Endodermal cell (in vitro differentiated cells): Measurements from ENCODE around the gene RANBP3L. TPM values are rescaled to one million over a fixed set of nuclear protein-coding genes. Genes with fewer than 3 reads are reported as not detected.

Experiments used
- DNase-seq: peaks from one replicate; pipeline ENCODE4 v3.0.0-alpha.2; 2017
- H3K27ac ChIP-seq: 2 replicates; pipeline ENCODE4 v1.5.1; 2013; ENCODE audit warnings: mild to moderate bottlenecking, low read depth, low read length, moderate library complexity
- H3K27me3 ChIP-seq: 2 replicates; pipeline ENCODE4 v1.6.1; 2013; ENCODE audit warnings: mild to moderate bottlenecking, low read length, moderate library complexity; ENCODE audit not compliant: insufficient read depth, control insufficient read depth, poor library complexity, severe bottlenecking
- H3K36me3 ChIP-seq: 2 replicates; pipeline ENCODE4 v1.7.0; 2013; ENCODE audit warnings: mild to moderate bottlenecking, low read length, moderate library complexity; ENCODE audit not compliant: control insufficient read depth, insufficient read depth
- H3K4me1 ChIP-seq: one replicate; pipeline ENCODE4 v1.7.0; 2013; ENCODE audit warnings: low read length; ENCODE audit not compliant: control insufficient read depth, insufficient read depth
- H3K4me3 ChIP-seq: 2 replicates; pipeline ENCODE4 v1.5.1; 2013; ENCODE audit warnings: mild to moderate bottlenecking, low read length, moderate library complexity
- H3K9ac ChIP-seq: 2 replicates; pipeline ENCODE4 v1.6.1; 2013; ENCODE audit warnings: mild to moderate bottlenecking, low read length, moderate library complexity; ENCODE audit not compliant: poor library complexity, severe bottlenecking; ENCODE audit errors: extremely low read depth
- H3K9me3 ChIP-seq: 2 replicates; pipeline ENCODE4 v1.6.1; 2013; ENCODE audit warnings: mild to moderate bottlenecking, low read length, moderate library complexity; ENCODE audit not compliant: control insufficient read depth
- H3K27ac Mint-ChIP-seq: 2 replicates; pipeline ENCODE4 v1.8.0; 2020; ENCODE audit warnings: mixed read lengths
- H3K27me3 Mint-ChIP-seq: 2 replicates; pipeline ENCODE4 v1.8.0; 2021; ENCODE audit warnings: mild to moderate bottlenecking, mixed read lengths; ENCODE audit not compliant: insufficient read depth
- H3K36me3 Mint-ChIP-seq: 2 replicates; pipeline ENCODE4 v1.8.0; 2020; ENCODE audit warnings: low read depth, mixed read lengths
- H3K4me1 Mint-ChIP-seq: 2 replicates; pipeline ENCODE4 v1.8.0; 2020; ENCODE audit warnings: mixed read lengths
- H3K4me3 Mint-ChIP-seq: 2 replicates; pipeline ENCODE4 v1.8.0; 2020; ENCODE audit warnings: mild to moderate bottlenecking, moderate library complexity, mixed read lengths
- H3K9me3 Mint-ChIP-seq: 2 replicates; pipeline ENCODE4 v1.8.0; 2020; ENCODE audit warnings: mild to moderate bottlenecking, mixed read lengths
- CTCF ChIP-seq: fragments of 200-600 bp; sonication (generic); conservative IDR thresholded peaks from 2 replicates; pipeline ENCODE4 v1.5.0; 2021; ENCODE audit warnings: antibody characterized with exemption, mild to moderate bottlenecking
- WGBS, 2 experiments: methylation state at CpG; one replicate each; pipeline versions ENCODE4 v1.1.5 to v1.1.7; 2013; ENCODE audit warnings: missing lambda C conversion rate in 2 of 2, mixed read lengths in 1 of 2; ENCODE audit not compliant: insufficient coverage in 1 of 2, insufficient read length in 1 of 2; 5-methylcytosine and 5-hydroxymethylcytosine counted together
- total RNA-seq, 2 donors: library from RNA; stranded (reverse); fragmentation: NEBNext Ultra II Directional in 1 of 2; extraction: Animal tissue kit (Norgen Biotek cat#: 25700) in 1 of 2; gene quantifications; 2 replicates in 1 of 2; 3 replicates in 1 of 2; pipeline ENCODE4 v1.2.1, GENCODE V29; 2021

Gene RANBP3L
- total RNA-seq, 2 donors from 2014 or later: not detected

- 98 to 100% methylated on average over 1 to 2 of the region's 2 CpGs for WGBS, 2 experiments
- no peaks in the 10 kb centered on the region for H3K27me3 Mint-ChIP-seq
- H3K36me3 ChIP-seq: peaks cover 23% of the 10 kb centered on the region
- no peak overlapping the region for H3K4me3 Mint-ChIP-seq
- no peak for TF ChIP-seq CTCF
- H3K36me3 Mint-ChIP-seq: peaks cover 18% of the 10 kb centered on the region
- H3K27me3 ChIP-seq: no peaks in the 10 kb centered on the region
- H3K9me3 ChIP-seq: no peaks in the 10 kb centered on the region
- no peak overlapping the region for H3K27ac ChIP-seq
- H3K9ac ChIP-seq: no peak overlapping the region
- H3K4me3 ChIP-seq: no peak overlapping the region
- H3K9me3 Mint-ChIP-seq: no peaks in the 10 kb centered on the region
- no peak overlapping the region for H3K27ac Mint-ChIP-seq
- H3K4me1 Mint-ChIP-seq: no peaks in the 10 kb centered on the region
- DNase-seq: no peak
- H3K4me1 ChIP-seq: no peaks in the 10 kb centered on the region
These were observed 92.9 kb downstream of the RANBP3L start for GRCh38 chr5:36208786-36209185.

- Histone ChIP-seq H3K4me1 (no peaks in the 10 kb centered on the region), H3K9me3 (no peaks in the 10 kb centered on the region), H3K27me3 (no peaks in the 10 kb centered on the region), H3K9ac (no peak overlapping the region), H3K27ac (no peak overlapping the region), H3K4me3 (no peak overlapping the region), H3K36me3 (peaks cover 15% of the 10 kb centered on the region)
- H3K36me3 Mint-ChIP-seq: peaks cover 18% of the 10 kb centered on the region
- no peak overlapping the region for H3K4me3 Mint-ChIP-seq
- no peak for DNase-seq
- H3K27me3 Mint-ChIP-seq: no peaks in the 10 kb centered on the region
- no peaks in the 10 kb centered on the region for H3K9me3 Mint-ChIP-seq
- TF ChIP-seq CTCF: no peak
- H3K27ac Mint-ChIP-seq: no peak overlapping the region
- no peaks in the 10 kb centered on the region for H3K4me1 Mint-ChIP-seq
These were observed 94.8 kb downstream of the RANBP3L start for GRCh38 chr5:36206913-36207312.

- DNase-seq: no peak
- H3K27ac ChIP-seq: no peak overlapping the region
- no peak overlapping the region for H3K4me3 Mint-ChIP-seq
- H3K36me3 ChIP-seq: peaks cover 12% of the 10 kb centered on the region
- no peak overlapping the region for H3K9ac ChIP-seq
- no peak for TF ChIP-seq CTCF
- H3K4me3 ChIP-seq: no peak overlapping the region
- H3K27ac Mint-ChIP-seq: no peak overlapping the region
- H3K36me3 Mint-ChIP-seq: peaks cover 15% of the 10 kb centered on the region
- no peaks in the 10 kb centered on the region for H3K9me3 Mint-ChIP-seq
- no peaks in the 10 kb centered on the region for H3K4me1 ChIP-seq
- no peaks in the 10 kb centered on the region for H3K4me1 Mint-ChIP-seq
- H3K27me3 Mint-ChIP-seq: no peaks in the 10 kb centered on the region
- 98 to 100% methylated on average over 1 to 2 of the region's 2 CpGs for WGBS, 2 experiments
- no peaks in the 10 kb centered on the region for H3K9me3 ChIP-seq
- no peaks in the 10 kb centered on the region for H3K27me3 ChIP-seq
These were observed 96.4 kb downstream of the RANBP3L start for GRCh38 chr5:36205329-36205728.
